Measurements from ENCODE around the gene FYN. TPM values are rescaled to one million over a fixed set of nuclear protein-coding genes. Genes with fewer than 3 reads are reported as not detected.

FYN gene
- polyA plus RNA-seq, 2 of the 4 experiments (the other 2 are of a cell fraction): 3.5 to 3.7 TPM

GRCh38 chr6:111789598-111789997, 83.7 kb downstream of the FYN start:
- 74% methylated on average over 4 of the region's 4 CpGs for WGBS (ENCODE audit: missing lambda C conversion rate)
- no peak for ATAC-seq

GRCh38 chr6:111788379-111789276, 84.6 kb downstream of the FYN start:
- WGBS (ENCODE audit: missing lambda C conversion rate): 0% methylated on average over 1 of the region's 1 CpG
- H3K9me3 ChIP-seq: no peaks in the 10 kb centered on the region
- FAIRE-seq (no peak), ATAC-seq (no peak), DNase-seq (ENCODE audit: low read depth in 1 of 2, low spot score in 1 of 2) (no peak)
- no peak overlapping the region for H3K4me3 ChIP-seq
- CTCF ChIA-PET: no interaction called here
- POLR2A ChIA-PET: no interaction called here
- no peaks in the 10 kb centered on the region for H3K4me1 ChIP-seq
- no peak overlapping the region for H3K4me2 ChIP-seq
- H3K27ac ChIP-seq: no peak overlapping the region
- TF ChIP-seq CHD4 (IDR thresholded peaks at IDR 0.05; ENCODE audit: borderline replicate concordance) (no peak), GATA3 (IDR thresholded peaks at IDR 0.05; ENCODE audit: borderline replicate concordance) (no peak), EP300 (IDR thresholded peaks at IDR 0.05) (no peak), FOSL2 (IDR thresholded peaks at IDR 0.05) (no peak), FOSL2 (CRISPR knock-in tag; IDR thresholded peaks at IDR 0.05) (no peak), CBX8 (IDR thresholded peaks at IDR 0.05) (no peak), TFCP2L1 (CRISPR knock-in tag; IDR thresholded peaks at IDR 0.05) (no peak), PHF8 (IDR thresholded peaks at IDR 0.05; ENCODE audit: borderline replicate concordance, low read depth) (no peak), NPAS2 (CRISPR knock-in tag; IDR thresholded peaks at IDR 0.05; ENCODE audit: borderline replicate concordance) (no peak), RARB (CRISPR knock-in tag; IDR thresholded peaks at IDR 0.05) (no peak), RCOR1 (IDR thresholded peaks at IDR 0.05; ENCODE audit: low read depth, low read length) (no peak)
- TF ChIP-seq, protein P1, sequence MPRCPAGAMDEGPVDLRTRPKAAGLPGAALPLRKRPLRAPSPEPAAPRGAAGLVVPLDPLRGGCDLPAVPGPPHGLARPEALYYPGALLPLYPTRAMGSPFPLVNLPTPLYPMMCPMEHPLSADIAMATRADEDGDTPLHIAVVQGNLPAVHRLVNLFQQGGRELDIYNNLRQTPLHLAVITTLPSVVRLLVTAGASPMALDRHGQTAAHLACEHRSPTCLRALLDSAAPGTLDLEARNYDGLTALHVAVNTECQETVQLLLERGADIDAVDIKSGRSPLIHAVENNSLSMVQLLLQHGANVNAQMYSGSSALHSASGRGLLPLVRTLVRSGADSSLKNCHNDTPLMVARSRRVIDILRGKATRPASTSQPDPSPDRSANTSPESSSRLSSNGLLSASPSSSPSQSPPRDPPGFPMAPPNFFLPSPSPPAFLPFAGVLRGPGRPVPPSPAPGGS (IDR thresholded peaks at IDR 0.05): no peak

More at GRCh38 chr6:111789598-111789997, 83.7 kb downstream of the FYN start:
- Histone ChIP-seq H3K4me3 (no peak overlapping the region), H3K4me1 (no peaks in the 10 kb centered on the region), H3K9me3 (no peaks in the 10 kb centered on the region), H3K4me2 (no peak overlapping the region), H3K27ac (no peak overlapping the region)
- ChIA-PET CTCF (no interaction called here), POLR2A (no interaction called here)
- TF ChIP-seq SMC3 (IDR thresholded peaks at IDR 0.05) (no peak), ATOH8 (CRISPR knock-in tag; IDR thresholded peaks at IDR 0.05; ENCODE audit: low read depth) (no peak), JUN (IDR thresholded peaks at IDR 0.05) (no peak), FOSB (CRISPR knock-in tag; IDR thresholded peaks at IDR 0.05) (no peak), ELK1 (IDR thresholded peaks at IDR 0.05; ENCODE audit: low read depth, low read length) (no peak), MAZ (IDR thresholded peaks at IDR 0.05; ENCODE audit: borderline replicate concordance, low read depth, low read length) (no peak), KDM1A (IDR thresholded peaks at IDR 0.05; ENCODE audit: low read depth) (no peak), POLR2AphosphoS2 (conservative IDR thresholded peaks at IDR 0.05; ENCODE audit: low read length) (no peak), MYC (IDR thresholded peaks at IDR 0.05; ENCODE audit: borderline replicate concordance, low read length) (no peak), TP53 (CRISPR knock-in tag; IDR thresholded peaks at IDR 0.05) (no peak), JUNB (IDR thresholded peaks at IDR 0.05) (no peak), KDM5A (IDR thresholded peaks at IDR 0.05) (no peak), TFCP2L1 (CRISPR knock-in tag; IDR thresholded peaks at IDR 0.05) (no peak), CBX8 (IDR thresholded peaks at IDR 0.05) (no peak), ZNF302 (CRISPR knock-in tag; IDR thresholded peaks at IDR 0.05) (no peak), RAD21 (conservative IDR thresholded peaks at IDR 0.05 in 1 of 2, IDR thresholded peaks at IDR 0.05 in 1 of 2) (no peak), MAFK (IDR thresholded peaks at IDR 0.05; ENCODE audit: partially characterized antibody) (no peak)
- TF ChIP-seq, protein P2, sequence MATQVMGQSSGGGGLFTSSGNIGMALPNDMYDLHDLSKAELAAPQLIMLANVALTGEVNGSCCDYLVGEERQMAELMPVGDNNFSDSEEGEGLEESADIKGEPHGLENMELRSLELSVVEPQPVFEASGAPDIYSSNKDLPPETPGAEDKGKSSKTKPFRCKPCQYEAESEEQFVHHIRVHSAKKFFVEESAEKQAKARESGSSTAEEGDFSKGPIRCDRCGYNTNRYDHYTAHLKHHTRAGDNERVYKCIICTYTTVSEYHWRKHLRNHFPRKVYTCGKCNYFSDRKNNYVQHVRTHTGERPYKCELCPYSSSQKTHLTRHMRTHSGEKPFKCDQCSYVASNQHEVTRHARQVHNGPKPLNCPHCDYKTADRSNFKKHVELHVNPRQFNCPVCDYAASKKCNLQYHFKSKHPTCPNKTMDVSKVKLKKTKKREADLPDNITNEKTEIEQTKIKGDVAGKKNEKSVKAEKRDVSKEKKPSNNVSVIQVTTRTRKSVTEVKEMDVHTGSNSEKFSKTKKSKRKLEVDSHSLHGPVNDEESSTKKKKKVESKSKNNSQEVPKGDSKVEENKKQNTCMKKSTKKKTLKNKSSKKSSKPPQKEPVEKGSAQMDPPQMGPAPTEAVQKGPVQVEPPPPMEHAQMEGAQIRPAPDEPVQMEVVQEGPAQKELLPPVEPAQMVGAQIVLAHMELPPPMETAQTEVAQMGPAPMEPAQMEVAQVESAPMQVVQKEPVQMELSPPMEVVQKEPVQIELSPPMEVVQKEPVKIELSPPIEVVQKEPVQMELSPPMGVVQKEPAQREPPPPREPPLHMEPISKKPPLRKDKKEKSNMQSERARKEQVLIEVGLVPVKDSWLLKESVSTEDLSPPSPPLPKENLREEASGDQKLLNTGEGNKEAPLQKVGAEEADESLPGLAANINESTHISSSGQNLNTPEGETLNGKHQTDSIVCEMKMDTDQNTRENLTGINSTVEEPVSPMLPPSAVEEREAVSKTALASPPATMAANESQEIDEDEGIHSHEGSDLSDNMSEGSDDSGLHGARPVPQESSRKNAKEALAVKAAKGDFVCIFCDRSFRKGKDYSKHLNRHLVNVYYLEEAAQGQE (IDR thresholded peaks at IDR 0.05): no peak
- TF ChIP-seq, protein P1 (IDR thresholded peaks at IDR 0.05): no peak
- FAIRE-seq: no peak
- DNase-seq (ENCODE audit: low read depth in 1 of 2, low spot score in 1 of 2): no peak
